GM23338 (cell line): ENCODE data around the gene IRF2BP1. TPM values are rescaled to one million over a fixed set of nuclear protein-coding genes. Genes with fewer than 3 reads are reported as not detected.

Source experiments
- ATAC-seq: fragments of 200-7000 bp; cut with Tn5 transposase; 3 replicates; pipeline ENCODE4 v1.9.1; 2020
- DNase-seq: peaks from one replicate; pipeline ENCODE4 v3.0.0-alpha.2; 2015; ENCODE audit warnings: low spot score
- H2AFZ ChIP-seq: fragments of 200-600 bp; sonication (generic); 2 replicates; pipeline ENCODE4 v1.8.0; 2016; ENCODE audit warnings: antibody characterized with exemption, mild to moderate bottlenecking, moderate library complexity
- H3F3A ChIP-seq: fragments of 200-600 bp; sonication (generic); replicated peaks from 2 replicates; pipeline ENCODE4 v1.8.0; 2017; ENCODE audit warnings: antibody characterized with exemption, mixed run types, low read depth
- H3K27ac ChIP-seq: fragments of 200-600 bp; sonication (generic); 2 replicates; pipeline ENCODE4 v1.6.1; 2016; ENCODE audit warnings: low read depth
- H3K27me3 ChIP-seq: fragments of 200-600 bp; sonication (generic); 2 replicates; pipeline ENCODE4 v1.8.0; 2016; ENCODE audit warnings: mild to moderate bottlenecking, mixed run types, moderate library complexity; ENCODE audit not compliant: insufficient read depth
- H3K36me3 ChIP-seq: fragments of 200-600 bp; sonication (generic); 2 replicates; pipeline ENCODE4 v1.8.0; 2016; ENCODE audit warnings: mild to moderate bottlenecking; ENCODE audit not compliant: insufficient read depth
- H3K4me1 ChIP-seq: fragments of 200-600 bp; sonication (generic); 2 replicates; pipeline ENCODE4 v1.8.0; 2016; ENCODE audit warnings: mild to moderate bottlenecking, moderate library complexity; ENCODE audit not compliant: insufficient read depth
- H3K4me2 ChIP-seq: fragments of 200-600 bp; sonication (generic); 2 replicates; pipeline ENCODE4 v1.7.1; 2017; ENCODE audit warnings: mixed run types
- H3K4me3 ChIP-seq: fragments of 200-600 bp; sonication (generic); 2 replicates; pipeline ENCODE4 v1.6.1; 2016; ENCODE audit warnings: mixed run types
- H3K79me2 ChIP-seq: fragments of 200-600 bp; sonication (generic); replicated peaks from 2 replicates; pipeline ENCODE4 v1.8.0; 2017; ENCODE audit warnings: mild to moderate bottlenecking; ENCODE audit not compliant: insufficient read depth
- H3K9me2 ChIP-seq: fragments of 200-600 bp; sonication (generic); 2 replicates; pipeline ENCODE4 v1.8.0; 2017; ENCODE audit not compliant: insufficient read depth
- H4K20me1 ChIP-seq: fragments of 200-600 bp; sonication (generic); replicated peaks from 2 replicates; pipeline ENCODE4 v1.8.0; 2017; ENCODE audit warnings: mild to moderate bottlenecking; ENCODE audit not compliant: insufficient read depth
- H3K27ac Mint-ChIP-seq: 2 replicates; pipeline ENCODE4 v1.8.0; 2020; ENCODE audit warnings: inconsistent platforms, mild to moderate bottlenecking, moderate library complexity, mixed read lengths
- H3K27me3 Mint-ChIP-seq: 3 replicates; pipeline ENCODE4 v1.8.0; 2022; ENCODE audit warnings: low read depth, mild to moderate bottlenecking, moderate library complexity, mixed read lengths, inconsistent platforms; ENCODE audit not compliant: insufficient read depth, poor library complexity
- H3K36me3 Mint-ChIP-seq: 3 replicates; pipeline ENCODE4 v1.8.0; 2021; ENCODE audit warnings: low read depth, mild to moderate bottlenecking, inconsistent platforms, moderate library complexity, mixed read lengths
- H3K4me1 Mint-ChIP-seq: 3 replicates; pipeline ENCODE4 v1.8.0; 2020; ENCODE audit warnings: mild to moderate bottlenecking, inconsistent platforms, mixed read lengths
- H3K4me3 Mint-ChIP-seq: 3 replicates; pipeline ENCODE4 v1.8.0; 2021; ENCODE audit warnings: moderate library complexity, mild to moderate bottlenecking, inconsistent platforms, mixed read lengths
- H3K9me3 Mint-ChIP-seq: 3 replicates; pipeline ENCODE4 v1.8.0; 2020; ENCODE audit warnings: moderate library complexity, mild to moderate bottlenecking, inconsistent platforms, mixed read lengths
- CREB1 ChIP-seq: fragments of 250-450 bp; sonication (Bioruptor Pico); IDR thresholded peaks from 2 replicates; pipeline ENCODE4 v1.5.0; 2020; ENCODE audit warnings: low read depth, mild to moderate bottlenecking, moderate library complexity
- CTCF ChIP-seq, 2 experiments: fragments of 200-600 bp in 1 of 2; sonication (generic) in 1 of 2; conservative IDR thresholded peaks; 2 replicates each; pipeline versions ENCODE4 v1.5.1 to v1.6.1; 2016 to 2017; ENCODE audit warnings: antibody characterized with exemption in 2 of 2, low read depth in 2 of 2, mild to moderate bottlenecking in 2 of 2, moderate library complexity in 1 of 2
- ETS1 ChIP-seq: IDR thresholded peaks from 2 replicates; pipeline ENCODE4 v1.6.1; 2016; ENCODE audit warnings: antibody characterized with exemption
- EZH2 ChIP-seq: fragments of 200-600 bp; sonication (generic); IDR thresholded peaks from one replicate; pipeline ENCODE4 v1.8.0; 2017; ENCODE audit warnings: antibody characterized with exemption, mild to moderate bottlenecking, low read depth; ENCODE audit not compliant: unreplicated experiment
- EZH2phosphoT487 ChIP-seq: fragments of 200-600 bp; sonication (generic); IDR thresholded peaks from one replicate; pipeline ENCODE4 v1.8.1; 2018; ENCODE audit warnings: antibody characterized with exemption; ENCODE audit not compliant: unreplicated experiment
- POLR2AphosphoS5 ChIP-seq: IDR thresholded peaks from 2 replicates; pipeline ENCODE4 v1.6.1; 2016; ENCODE audit warnings: antibody characterized with exemption, low read depth
- ZNF462 ChIP-seq: fragments of 250-450 bp; sonication (Bioruptor Pico); IDR thresholded peaks from 2 replicates; pipeline ENCODE4 v1.5.0; 2020; ENCODE audit warnings: mild to moderate bottlenecking, moderate library complexity
- polyA plus RNA-seq: library from polyadenylated mRNA; unstranded; fragments of >200 nt; fragmentation: Nextera tagmentation; extraction: Ambion mirVana; gene quantifications from 2 replicates; pipeline ENCODE4 v1.2.1, GENCODE V29; 2016
- total RNA-seq: library from RNA; depleted of rRNA; stranded (reverse); fragments of >200 nt; shearing (Covaris generic); gene quantifications from 2 replicates; pipeline ENCODE4 v1.2.3, GENCODE V29; 2014

Gene IRF2BP1
- total and polyA plus RNA-seq, 2 experiments from 2014 or later = 10.4 to 41.6 TPM

GRCh38 chr19:45862564-45863334 lies 23.2 kb downstream of the IRF2BP1 start, which contains the start of gene SYMPK:
TSS of gene SYMPK (minus strand) at chr19:45863147. CDS start at chr19:45854495, 8,652 bp downstream.
- Histone ChIP-seq H2AFZ (peak within 1 kb of the TSS; percentile 81), H3K4me1 (peaks cover 29% of the 10 kb centered on the region), H3K4me3 (peak within 1 kb of the TSS; percentile 63), H3F3A (0 out of 2 replicates have a peak, but pooled peaks cover 9% of the 10 kb centered on the region), H3K4me2 (peak within 1 kb of the TSS; percentile 96), H3K27ac (peak within 1 kb of the TSS; percentile 93), H3K27me3 (no peaks in the 10 kb centered on the region), H3K36me3 (peaks cover 9% of the 10 kb centered on the region; the same call in 1 of the 2 replicates), H3K9me2 (no peaks in the 10 kb centered on the region), H3K79me2 (peaks cover 77% of the 10 kb centered on the region), H4K20me1 (peaks cover 19% of the 10 kb centered on the region; the same call in 1 of the 2 replicates)
- peak; percentile 86 for ATAC-seq
- DNase-seq = peak; percentile 99
- Mint-ChIP-seq H3K4me3 (peak within 1 kb of the TSS; percentile 95), H3K36me3 (peaks cover 30% of the 10 kb centered on the region), H3K27ac (peak within 1 kb of the TSS; percentile 99), H3K27me3 (peaks cover 32% of the 10 kb centered on the region), H3K9me3 (no peaks in the 10 kb centered on the region), H3K4me1 (peaks cover 33% of the 10 kb centered on the region)
- TF ChIP-seq ETS1 (peak; percentile 100), EZH2 (no peak), POLR2AphosphoS5 (peak; percentile 67), CREB1 (CRISPR knock-in tag) (peak; percentile 82)

- H3K27me3 Mint-ChIP-seq = peaks cover 28% of the 10 kb centered on the region
- H3K9me3 Mint-ChIP-seq = no peaks in the 10 kb centered on the region
- Histone ChIP-seq H3K4me3 (peak overlapping the region; percentile 63), H3K27ac (peak overlapping the region; percentile 93), H3K79me2 (peaks cover 80% of the 10 kb centered on the region), H3K4me1 (peaks cover 25% of the 10 kb centered on the region), H3K9me2 (no peaks in the 10 kb centered on the region), H2AFZ (no peak overlapping the region), H3K4me2 (peak overlapping the region; percentile 80), H3K36me3 (peaks cover 9% of the 10 kb centered on the region; the same call in 1 of the 2 replicates), H4K20me1 (peaks cover 22% of the 10 kb centered on the region; the same call in 1 of the 2 replicates), H3F3A (0 out of 2 replicates have a peak, but pooled peaks cover 9% of the 10 kb centered on the region), H3K27me3 (no peaks in the 10 kb centered on the region)
- H3K36me3 Mint-ChIP-seq = peaks cover 30% of the 10 kb centered on the region
- peak overlapping the region; percentile 99 for H3K27ac Mint-ChIP-seq
- peak overlapping the region; percentile 95 for H3K4me3 Mint-ChIP-seq
- ATAC-seq (no peak), DNase-seq (no peak)
- H3K4me1 Mint-ChIP-seq = peaks cover 30% of the 10 kb centered on the region
- no peak for TF ChIP-seq CTCF (conservative IDR thresholded peaks at IDR 0.05; ENCODE audit: low read depth in 2 of 2)
- no peak for TF ChIP-seq ETS1
- TF ChIP-seq POLR2AphosphoS5 = no peak
- TF ChIP-seq ZNF462 = no peak
- TF ChIP-seq EZH2phosphoT487 = no peak
Measured at GRCh38 chr19:45862271-45862563, 23.7 kb downstream of the IRF2BP1 start.
